GM12865 (cell line): ENCODE data around the gene TSPAN13.
"Not testable (repeated sequence)": the region's sequence is repeated elsewhere in the genome, so short reads cannot be mapped to it uniquely, and the experiment has no call there.

Experiments
- DNase-seq: peaks from one replicate; pipeline ENCODE4 v3.0.0; 2010; ENCODE audit warnings: low read depth
- H3K4me3 ChIP-seq: 2 replicates; pipeline ENCODE4 v1.5.1; 2011; ENCODE audit warnings: mild to moderate bottlenecking, low read depth, low read length, control low read depth
- CTCF ChIP-seq: IDR thresholded peaks from 2 replicates; pipeline ENCODE4 v1.5.1; 2011; ENCODE audit warnings: low read length, control low read depth, low read depth, inconsistent platforms; ENCODE audit not compliant: insufficient read depth; ENCODE audit errors: missing control alignments

Gene TSPAN13

GRCh38 chr7:16758036-16758435 lies 4.5 kb downstream of the TSPAN13 start:
- no peak for DNase-seq

GRCh38 chr7:16758631-16759611 lies 5.4 kb downstream of the TSPAN13 start:
- TF ChIP-seq CTCF, result no peak
- H3K4me3 ChIP-seq, result no peak overlapping the region
- DNase-seq, result no peak

More at GRCh38 chr7:16758036-16758435, 4.5 kb downstream of the TSPAN13 start:
- no peak for TF ChIP-seq CTCF
- H3K4me3 ChIP-seq, result no peak overlapping the region

- no peak for DNase-seq
- no peak overlapping the region for H3K4me3 ChIP-seq
- no peak for TF ChIP-seq CTCF
Measured at GRCh38 chr7:16759840-16760239, 6.3 kb downstream of the TSPAN13 start.

GRCh38 chr7:16762177-16762576 lies 8.6 kb downstream of the TSPAN13 start:
- TF ChIP-seq CTCF, result no peak
- no peak for DNase-seq
- no peak overlapping the region for H3K4me3 ChIP-seq

- H3K4me3 ChIP-seq, result no peak overlapping the region
- TF ChIP-seq CTCF, result no peak
- DNase-seq, result no peak
Measured at GRCh38 chr7:16764942-16765341, 11.4 kb downstream of the TSPAN13 start.

GRCh38 chr7:16765436-16765859 lies 11.9 kb downstream of the TSPAN13 start:
- no peak for DNase-seq
- no peak overlapping the region for H3K4me3 ChIP-seq
- TF ChIP-seq CTCF, result no peak

GRCh38 chr7:16769994-16770393 lies 16.4 kb downstream of the TSPAN13 start:
- not testable (repeated sequence) for DNase-seq, H3K4me3 ChIP-seq
